SH-SY5Y (cell line): ENCODE data around the gene TMCC3.

Experiments used
- GATA2 ChIP-seq: IDR thresholded peaks from 2 replicates; pipeline ENCODE4 v1.6.1; 2011; ENCODE audit warnings: mild to moderate bottlenecking, low read depth, low read length
- GATA3 ChIP-seq: IDR thresholded peaks from 2 replicates; pipeline ENCODE4 v1.6.1; 2011; ENCODE audit warnings: low read depth, mild to moderate bottlenecking, low read length, moderate library complexity

DNA sequence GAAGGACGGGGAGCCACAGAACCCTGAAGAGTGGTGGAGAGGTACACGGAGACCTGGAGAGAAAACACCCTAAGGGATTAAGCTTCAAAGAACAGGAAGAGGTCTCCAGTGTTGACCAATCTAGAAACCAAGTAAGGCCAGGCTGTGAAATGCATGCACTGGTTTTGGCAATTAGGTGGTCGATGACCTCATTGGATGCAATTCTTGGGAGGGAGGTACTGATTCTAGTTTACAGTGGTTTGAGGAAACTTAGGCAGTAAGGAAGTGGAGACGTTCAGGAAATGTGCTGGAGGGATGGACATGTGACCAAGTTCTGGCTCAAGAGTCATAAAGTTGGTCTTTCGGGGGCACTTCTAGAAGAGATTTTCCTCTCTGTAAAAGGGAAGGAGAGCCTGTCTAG lies 99.4 kb downstream of the TMCC3 start:
- no peak for TF ChIP-seq GATA3
- TF ChIP-seq GATA2, result no peak
